ENCODE measurements around the gene PLD1. TPM values are rescaled to one million over a fixed set of nuclear protein-coding genes. Genes with fewer than 3 reads are reported as not detected.
A peak's percentile ranks its signal among the peaks of the same experiment; 100 is the strongest.

The PLD1 gene
- total RNA-seq, 2 donors from 2014 or later: 9.5 to 15.9 TPM

- TF ChIP-seq, protein P1, sequence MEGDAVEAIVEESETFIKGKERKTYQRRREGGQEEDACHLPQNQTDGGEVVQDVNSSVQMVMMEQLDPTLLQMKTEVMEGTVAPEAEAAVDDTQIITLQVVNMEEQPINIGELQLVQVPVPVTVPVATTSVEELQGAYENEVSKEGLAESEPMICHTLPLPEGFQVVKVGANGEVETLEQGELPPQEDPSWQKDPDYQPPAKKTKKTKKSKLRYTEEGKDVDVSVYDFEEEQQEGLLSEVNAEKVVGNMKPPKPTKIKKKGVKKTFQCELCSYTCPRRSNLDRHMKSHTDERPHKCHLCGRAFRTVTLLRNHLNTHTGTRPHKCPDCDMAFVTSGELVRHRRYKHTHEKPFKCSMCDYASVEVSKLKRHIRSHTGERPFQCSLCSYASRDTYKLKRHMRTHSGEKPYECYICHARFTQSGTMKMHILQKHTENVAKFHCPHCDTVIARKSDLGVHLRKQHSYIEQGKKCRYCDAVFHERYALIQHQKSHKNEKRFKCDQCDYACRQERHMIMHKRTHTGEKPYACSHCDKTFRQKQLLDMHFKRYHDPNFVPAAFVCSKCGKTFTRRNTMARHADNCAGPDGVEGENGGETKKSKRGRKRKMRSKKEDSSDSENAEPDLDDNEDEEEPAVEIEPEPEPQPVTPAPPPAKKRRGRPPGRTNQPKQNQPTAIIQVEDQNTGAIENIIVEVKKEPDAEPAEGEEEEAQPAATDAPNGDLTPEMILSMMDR (conservative IDR thresholded peaks at IDR 0.05): no peak
- Histone ChIP-seq H3K9me3 (ENCODE audit: control insufficient read depth, low read length) (no peaks in the 10 kb centered on the region), H3K27ac (ENCODE audit: low read depth, low read length) (no peak within 1 kb of the TSS), H3K4me3 (ENCODE audit: low read length) (no peak within 1 kb of the TSS), H3K27me3 (ENCODE audit: control insufficient read depth, insufficient read depth, low read length, poor library complexity, severe bottlenecking) (no peaks in the 10 kb centered on the region), H3K4me1 (ENCODE audit: control insufficient read depth, insufficient read depth, low read length) (peaks cover 3% of the 10 kb centered on the region), H3K9ac (ENCODE audit: extremely low read depth, low read length, poor library complexity, severe bottlenecking) (no peak within 1 kb of the TSS), H3K36me3 (ENCODE audit: control insufficient read depth, insufficient read depth, low read length) (no peaks in the 10 kb centered on the region)
- H3K36me3 Mint-ChIP-seq (ENCODE audit: low read depth): no peaks in the 10 kb centered on the region
- peaks cover 7% of the 10 kb centered on the region for H3K9me3 Mint-ChIP-seq
- 89 to 93% methylated on average over 3 to 5 of the region's 5 CpGs for WGBS, 2 experiments (ENCODE audit: insufficient coverage in 1 of 2, insufficient read length in 1 of 2)
- H3K4me1 Mint-ChIP-seq: peaks cover 30% of the 10 kb centered on the region
- peak within 1 kb of the TSS; percentile 30 for H3K27ac Mint-ChIP-seq
- DNase-seq: no peak
- H3K27me3 Mint-ChIP-seq (ENCODE audit: insufficient read depth): no peaks in the 10 kb centered on the region
- no peak within 1 kb of the TSS for H3K4me3 Mint-ChIP-seq
These were observed 32.7 kb upstream of the PLD1 start, which contains the start of gene TMEM212 for GRCh38 chr3:171842864-171843518. Gene TMEM212, plus strand, starts transcription at chr3:171843349. Its CDS starts 35 bp downstream, at chr3:171843384.

- no peak overlapping the region for H3K27ac Mint-ChIP-seq
- peaks cover 28% of the 10 kb centered on the region for H3K4me1 Mint-ChIP-seq
- no peaks in the 10 kb centered on the region for H3K27me3 Mint-ChIP-seq (ENCODE audit: insufficient read depth)
- Histone ChIP-seq H3K27ac (ENCODE audit: low read depth, low read length) (no peak overlapping the region), H3K27me3 (ENCODE audit: control insufficient read depth, insufficient read depth, low read length, poor library complexity, severe bottlenecking) (no peaks in the 10 kb centered on the region), H3K4me3 (ENCODE audit: low read length) (no peak overlapping the region), H3K9me3 (ENCODE audit: control insufficient read depth, low read length) (no peaks in the 10 kb centered on the region), H3K4me1 (ENCODE audit: control insufficient read depth, insufficient read depth, low read length) (peaks cover 3% of the 10 kb centered on the region), H3K9ac (ENCODE audit: extremely low read depth, low read length, poor library complexity, severe bottlenecking) (no peak overlapping the region), H3K36me3 (ENCODE audit: control insufficient read depth, insufficient read depth, low read length) (no peaks in the 10 kb centered on the region)
- no peaks in the 10 kb centered on the region for H3K36me3 Mint-ChIP-seq (ENCODE audit: low read depth)
- TF ChIP-seq, protein P1 (conservative IDR thresholded peaks at IDR 0.05): no peak
- 100% methylated on average over 1 of the region's 1 CpG for WGBS, 2 experiments (ENCODE audit: insufficient coverage in 1 of 2, insufficient read length in 1 of 2)
- peaks cover 7% of the 10 kb centered on the region for H3K9me3 Mint-ChIP-seq
- DNase-seq: no peak
- H3K4me3 Mint-ChIP-seq: no peak overlapping the region
These were observed 31.3 kb upstream of the PLD1 start for GRCh38 chr3:171841620-171842000.

- DNase-seq: no peak
- Mint-ChIP-seq H3K27me3 (ENCODE audit: insufficient read depth) (no peaks in the 10 kb centered on the region), H3K4me1 (peaks cover 28% of the 10 kb centered on the region), H3K4me3 (no peak overlapping the region), H3K9me3 (peaks cover 5% of the 10 kb centered on the region), H3K27ac (peak overlapping the region; percentile 73), H3K36me3 (ENCODE audit: low read depth) (no peaks in the 10 kb centered on the region)
- H3K4me1 ChIP-seq (ENCODE audit: control insufficient read depth, insufficient read depth, low read length): peaks cover 3% of the 10 kb centered on the region
- TF ChIP-seq, protein P1 (conservative IDR thresholded peaks at IDR 0.05): no peak
- H3K9me3 ChIP-seq (ENCODE audit: control insufficient read depth, low read length): no peaks in the 10 kb centered on the region
- H3K4me3 ChIP-seq (ENCODE audit: low read length): no peak overlapping the region
- no peaks in the 10 kb centered on the region for H3K36me3 ChIP-seq (ENCODE audit: control insufficient read depth, insufficient read depth, low read length)
- no peak overlapping the region for H3K9ac ChIP-seq (ENCODE audit: extremely low read depth, low read length, poor library complexity, severe bottlenecking)
- H3K27ac ChIP-seq (ENCODE audit: low read depth, low read length): peak overlapping the region; percentile 39
- no peaks in the 10 kb centered on the region for H3K27me3 ChIP-seq (ENCODE audit: control insufficient read depth, insufficient read depth, low read length, poor library complexity, severe bottlenecking)
- 84 to 100% methylated on average over 1 to 6 of the region's 6 CpGs for WGBS, 2 experiments (ENCODE audit: insufficient coverage in 1 of 2, insufficient read length in 1 of 2)
These were observed 30.7 kb upstream of the PLD1 start for GRCh38 chr3:171840811-171841619.

Measured in endodermal cell (in vitro differentiated cells).